Central memory CD8-positive, alpha-beta T cell (primary cell): ENCODE measurements around the gene CDH23.

Source experiments
- ATAC-seq: fragments of 150-1000 bp; cut with Tn5 transposase; replicated peaks from 2 replicates; pipeline ENCODE4 v1.10.0; 2022; ENCODE audit warnings: mild to moderate bottlenecking, moderate FRiP score, moderate number of reproducible peaks; ENCODE audit not compliant: poor library complexity, severe bottlenecking; ENCODE audit errors: extremely low read depth
- DNase-seq, 2 donors: peaks; one replicate each; pipeline ENCODE4 v3.0.0; 2021; ENCODE audit warnings: low spot score in 2 of 2
- H3K27ac Mint-ChIP-seq: one replicate; pipeline ENCODE4 v1.8.0; 2022; ENCODE audit warnings: low read depth, mild to moderate bottlenecking, moderate library complexity, mixed read lengths
- H3K27me3 Mint-ChIP-seq: one replicate; pipeline ENCODE4 v1.8.0; 2022; ENCODE audit warnings: mixed read lengths
- H3K36me3 Mint-ChIP-seq: one replicate; pipeline ENCODE4 v1.8.0; 2022; ENCODE audit warnings: mild to moderate bottlenecking, moderate library complexity, mixed read lengths; ENCODE audit not compliant: insufficient read depth
- H3K4me1 Mint-ChIP-seq: one replicate; pipeline ENCODE4 v1.8.0; 2022; ENCODE audit warnings: mixed read lengths
- H3K4me3 Mint-ChIP-seq: one replicate; pipeline ENCODE4 v1.8.0; 2022; ENCODE audit warnings: mild to moderate bottlenecking, moderate library complexity, mixed read lengths
- H3K9me3 Mint-ChIP-seq: one replicate; pipeline ENCODE4 v1.8.0; 2022; ENCODE audit warnings: mixed read lengths

The CDH23 gene

DNA sequence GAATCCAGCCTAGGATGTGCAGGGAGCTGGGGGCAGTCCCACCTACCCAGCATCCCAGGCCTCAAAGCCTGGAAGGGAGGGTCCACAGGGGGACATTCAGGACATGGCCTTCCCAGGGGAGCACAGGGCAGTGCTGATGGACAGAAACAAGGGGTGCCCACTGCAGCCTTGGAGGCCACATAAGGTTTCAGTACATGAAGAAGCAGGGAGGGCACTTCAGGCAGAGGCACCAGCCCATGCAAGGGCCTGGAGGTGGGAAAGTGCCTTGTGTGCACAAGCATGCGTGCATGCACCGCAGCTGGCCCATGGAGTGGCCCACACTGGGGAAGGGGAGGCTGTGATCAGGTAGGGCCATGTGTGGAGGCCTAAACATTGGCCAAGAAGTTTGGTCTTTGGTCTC lies 313.8 kb downstream of the CDH23 start:
- ATAC-seq (no peak), DNase-seq (no peak)
- H3K36me3 Mint-ChIP-seq = peaks cover 2% of the 10 kb centered on the region
- H3K9me3 Mint-ChIP-seq = no peaks in the 10 kb centered on the region
- H3K27ac Mint-ChIP-seq = peak overlapping the region; percentile 70
- no peak overlapping the region for H3K4me3 Mint-ChIP-seq
- H3K27me3 Mint-ChIP-seq = no peaks in the 10 kb centered on the region
- peaks cover 47% of the 10 kb centered on the region for H3K4me1 Mint-ChIP-seq

DNA sequence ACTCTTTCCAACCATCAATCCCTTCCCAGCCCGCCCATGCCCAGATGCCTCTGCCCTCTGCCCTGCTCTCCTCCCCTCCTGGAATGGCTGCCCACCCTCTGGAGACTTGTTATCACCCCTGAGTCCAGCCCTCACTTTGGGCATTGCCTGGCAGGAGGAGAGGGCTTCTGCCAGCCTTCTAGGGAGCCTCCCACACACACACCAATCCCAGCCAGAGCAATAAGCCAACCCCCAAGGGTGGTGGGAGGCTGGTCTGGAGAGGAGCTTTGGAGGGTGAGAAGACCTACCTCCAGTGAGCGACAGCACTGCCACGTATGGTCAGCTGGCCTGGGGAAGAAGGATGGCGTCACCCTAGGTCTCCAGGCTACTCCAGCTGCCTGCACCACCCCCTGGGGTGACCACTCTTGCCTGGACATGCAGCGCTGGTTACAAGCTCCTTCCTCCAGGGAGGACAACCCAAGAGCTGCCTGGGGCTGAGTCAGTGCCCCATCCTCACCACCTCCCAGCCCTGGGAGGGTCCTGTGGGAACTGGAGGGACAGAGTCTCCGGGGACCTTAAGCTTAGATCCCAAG lies 314.4 kb downstream of the CDH23 start:
- H3K9me3 Mint-ChIP-seq = no peaks in the 10 kb centered on the region
- no peaks in the 10 kb centered on the region for H3K27me3 Mint-ChIP-seq
- H3K27ac Mint-ChIP-seq = peak overlapping the region; percentile 70
- DNase-seq (no peak), ATAC-seq (no peak)
- H3K4me1 Mint-ChIP-seq = peaks cover 53% of the 10 kb centered on the region
- peaks cover 2% of the 10 kb centered on the region for H3K36me3 Mint-ChIP-seq
- H3K4me3 Mint-ChIP-seq = no peak overlapping the region

GRCh38 chr10:71712170-71712569 lies 315.4 kb downstream of the CDH23 start:
- no peak for DNase-seq
- peak overlapping the region; percentile 80 for H3K4me3 Mint-ChIP-seq
- peaks cover 54% of the 10 kb centered on the region for H3K4me1 Mint-ChIP-seq
- H3K27me3 Mint-ChIP-seq = no peaks in the 10 kb centered on the region
- peak overlapping the region; percentile 98 for H3K27ac Mint-ChIP-seq
- peaks cover 2% of the 10 kb centered on the region for H3K36me3 Mint-ChIP-seq
- no peak for ATAC-seq
- H3K9me3 Mint-ChIP-seq = no peaks in the 10 kb centered on the region

DNA sequence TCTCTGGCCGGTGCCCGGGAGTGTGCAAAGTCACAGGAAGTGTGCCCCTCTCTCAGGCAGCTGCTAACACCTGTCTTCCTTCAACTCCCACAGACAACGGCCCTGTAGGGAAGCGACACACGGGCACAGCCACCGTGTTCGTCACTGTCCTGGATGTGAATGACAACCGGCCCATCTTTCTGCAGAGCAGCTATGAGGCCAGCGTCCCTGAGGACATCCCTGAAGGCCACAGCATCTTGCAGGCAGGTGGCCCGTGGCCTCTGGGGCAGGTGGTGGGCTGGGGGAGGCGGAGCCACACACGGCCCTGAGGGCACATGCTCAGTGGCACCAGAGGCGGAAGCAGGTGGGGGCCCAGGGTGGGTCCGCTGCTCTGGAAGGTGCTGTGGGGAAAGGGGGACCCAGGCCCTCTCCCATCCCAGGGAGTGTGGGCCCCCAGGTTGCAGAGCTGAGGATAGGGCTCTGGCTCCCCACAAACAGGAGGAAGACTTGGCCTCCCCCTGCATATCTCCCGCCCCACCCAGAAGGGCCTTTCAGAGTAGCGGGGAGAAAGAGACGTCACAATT lies 315.9 kb downstream of the CDH23 start:
- H3K4me3 Mint-ChIP-seq = peak overlapping the region; percentile 80
- no peaks in the 10 kb centered on the region for H3K9me3 Mint-ChIP-seq
- no peaks in the 10 kb centered on the region for H3K27me3 Mint-ChIP-seq
- DNase-seq (no peak), ATAC-seq (peak; percentile 34)
- H3K27ac Mint-ChIP-seq = peak overlapping the region; percentile 98
- H3K4me1 Mint-ChIP-seq = peaks cover 52% of the 10 kb centered on the region
- peaks cover 2% of the 10 kb centered on the region for H3K36me3 Mint-ChIP-seq

- Mint-ChIP-seq H3K4me3 (peak overlapping the region; percentile 80), H3K4me1 (peaks cover 44% of the 10 kb centered on the region), H3K27me3 (no peaks in the 10 kb centered on the region), H3K9me3 (no peaks in the 10 kb centered on the region), H3K36me3 (peaks cover 2% of the 10 kb centered on the region), H3K27ac (peak overlapping the region; percentile 98)
- ATAC-seq = peak; percentile 62
- no peak for DNase-seq
Measured at GRCh38 chr10:71713135-71714030, 316.7 kb downstream of the CDH23 start.

DNA sequence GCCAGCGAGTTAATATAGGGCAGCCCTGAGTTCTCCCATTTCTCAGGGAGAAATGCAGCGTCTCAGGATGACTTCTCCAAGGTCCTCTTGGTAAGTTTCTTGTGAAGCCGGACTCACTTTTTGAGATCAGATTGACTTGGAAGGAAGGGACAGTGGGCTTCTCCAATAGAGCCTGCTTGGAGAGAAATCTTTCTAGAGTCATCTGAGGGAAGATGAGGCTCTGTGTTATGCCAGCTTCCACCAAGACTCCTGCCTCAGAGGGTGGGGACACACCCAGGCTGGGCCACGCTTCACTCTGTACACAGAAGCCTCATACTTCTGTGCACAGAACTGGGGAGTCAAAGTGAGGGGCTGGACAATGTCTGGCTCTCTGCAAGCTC lies 317.3 kb downstream of the CDH23 start:
- Mint-ChIP-seq H3K4me3 (peak overlapping the region; percentile 80), H3K36me3 (peaks cover 2% of the 10 kb centered on the region), H3K27ac (peak overlapping the region; percentile 98), H3K4me1 (peaks cover 43% of the 10 kb centered on the region), H3K9me3 (no peaks in the 10 kb centered on the region), H3K27me3 (no peaks in the 10 kb centered on the region)
- no peak for DNase-seq
- no peak for ATAC-seq

DNA sequence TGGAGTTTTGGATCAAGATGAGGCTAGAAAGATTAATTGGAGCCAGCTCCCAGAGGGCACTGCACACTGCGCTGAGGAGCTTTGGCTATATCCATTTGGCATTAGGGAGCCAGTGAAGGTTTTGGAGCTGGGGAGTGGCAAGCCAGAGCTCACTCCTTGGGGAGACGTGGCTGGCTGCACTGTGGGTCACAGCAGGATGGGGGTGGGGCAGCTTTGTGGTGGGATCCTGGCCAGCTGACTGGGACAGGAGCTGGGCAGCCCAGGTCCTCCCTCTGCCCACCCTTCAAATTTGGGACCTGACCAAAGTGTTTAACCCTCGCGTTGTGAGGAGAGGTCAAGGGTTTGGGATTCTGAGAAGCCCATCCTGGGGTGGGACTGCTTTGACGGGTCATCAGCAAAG lies 317.9 kb downstream of the CDH23 start:
- Mint-ChIP-seq H3K36me3 (peaks cover 2% of the 10 kb centered on the region), H3K9me3 (no peaks in the 10 kb centered on the region), H3K4me3 (peak overlapping the region; percentile 80), H3K27ac (peak overlapping the region; percentile 98), H3K4me1 (peaks cover 43% of the 10 kb centered on the region), H3K27me3 (no peaks in the 10 kb centered on the region)
- ATAC-seq = no peak
- DNase-seq = no peak

DNA sequence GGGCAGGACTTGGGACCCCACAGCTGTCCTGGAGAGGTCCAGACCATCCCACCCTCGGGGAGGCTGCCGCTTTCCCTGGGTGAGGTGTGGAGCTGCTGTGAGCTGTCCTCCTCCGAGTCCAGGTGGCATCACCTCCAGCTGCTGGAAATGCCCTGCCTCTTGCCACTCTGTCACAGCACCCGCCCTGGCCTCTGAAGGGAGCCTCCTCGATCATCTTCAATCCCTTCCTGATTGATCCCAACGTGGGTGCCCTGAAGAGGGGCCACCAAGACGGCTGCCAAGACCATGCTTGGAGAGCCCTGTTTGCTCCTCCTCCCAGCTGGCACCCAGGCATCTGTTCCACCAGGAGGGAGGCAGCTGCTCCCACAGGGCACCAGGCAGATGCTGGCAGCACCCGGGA lies 318.3 kb downstream of the CDH23 start:
- Mint-ChIP-seq H3K4me3 (peak overlapping the region; percentile 34), H3K9me3 (no peaks in the 10 kb centered on the region), H3K36me3 (peaks cover 2% of the 10 kb centered on the region), H3K27me3 (no peaks in the 10 kb centered on the region), H3K4me1 (peaks cover 43% of the 10 kb centered on the region), H3K27ac (peak overlapping the region; percentile 98)
- ATAC-seq (no peak), DNase-seq (no peak)

- no peaks in the 10 kb centered on the region for H3K9me3 Mint-ChIP-seq
- no peak for ATAC-seq
- peaks cover 2% of the 10 kb centered on the region for H3K36me3 Mint-ChIP-seq
- no peak for DNase-seq
- peak overlapping the region; percentile 98 for H3K27ac Mint-ChIP-seq
- no peak overlapping the region for H3K4me3 Mint-ChIP-seq
- H3K4me1 Mint-ChIP-seq = peaks cover 43% of the 10 kb centered on the region
- H3K27me3 Mint-ChIP-seq = no peaks in the 10 kb centered on the region
Measured at GRCh38 chr10:71715860-71716259, 319.1 kb downstream of the CDH23 start.

- Mint-ChIP-seq H3K27me3 (no peaks in the 10 kb centered on the region), H3K36me3 (peaks cover 2% of the 10 kb centered on the region), H3K27ac (no peak overlapping the region), H3K4me1 (peaks cover 44% of the 10 kb centered on the region), H3K9me3 (no peaks in the 10 kb centered on the region), H3K4me3 (no peak overlapping the region)
- DNase-seq (no peak), ATAC-seq (no peak)
Measured at GRCh38 chr10:71716426-71716825, 319.7 kb downstream of the CDH23 start.

DNA sequence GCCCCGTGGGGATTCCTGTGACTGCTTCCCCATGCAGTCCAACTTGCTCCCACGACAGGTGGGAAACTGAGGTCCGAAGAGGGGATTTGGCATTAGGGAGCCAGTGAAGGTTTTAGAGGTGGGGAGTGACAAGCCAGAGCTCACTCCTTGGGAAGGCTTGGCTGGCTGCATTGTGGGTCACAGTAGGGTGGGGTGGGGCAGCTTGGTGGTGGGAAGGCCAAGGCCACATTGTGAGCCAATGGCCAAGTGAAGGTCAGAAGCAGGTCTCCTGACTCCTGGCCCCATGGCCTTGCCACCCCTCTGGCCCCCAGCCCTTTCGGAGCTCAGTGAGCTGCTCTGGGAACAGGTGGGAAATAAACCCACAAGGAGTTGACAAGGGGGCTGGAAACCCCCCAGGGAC lies 320.3 kb downstream of the CDH23 start:
- no peak for DNase-seq
- no peak overlapping the region for H3K4me3 Mint-ChIP-seq
- H3K27me3 Mint-ChIP-seq = no peaks in the 10 kb centered on the region
- H3K4me1 Mint-ChIP-seq = peaks cover 47% of the 10 kb centered on the region
- no peak overlapping the region for H3K27ac Mint-ChIP-seq
- ATAC-seq = no peak
- peaks cover 2% of the 10 kb centered on the region for H3K36me3 Mint-ChIP-seq
- no peaks in the 10 kb centered on the region for H3K9me3 Mint-ChIP-seq

- Mint-ChIP-seq H3K36me3 (peaks cover 2% of the 10 kb centered on the region), H3K27me3 (no peaks in the 10 kb centered on the region), H3K4me3 (no peak overlapping the region), H3K4me1 (peaks cover 47% of the 10 kb centered on the region), H3K27ac (peak overlapping the region; percentile 53), H3K9me3 (no peaks in the 10 kb centered on the region)
- no peak for DNase-seq
- no peak for ATAC-seq
Measured at GRCh38 chr10:71717551-71717951, 320.8 kb downstream of the CDH23 start.
